ENCODE results near the gene ADAMTS9.

DNA sequence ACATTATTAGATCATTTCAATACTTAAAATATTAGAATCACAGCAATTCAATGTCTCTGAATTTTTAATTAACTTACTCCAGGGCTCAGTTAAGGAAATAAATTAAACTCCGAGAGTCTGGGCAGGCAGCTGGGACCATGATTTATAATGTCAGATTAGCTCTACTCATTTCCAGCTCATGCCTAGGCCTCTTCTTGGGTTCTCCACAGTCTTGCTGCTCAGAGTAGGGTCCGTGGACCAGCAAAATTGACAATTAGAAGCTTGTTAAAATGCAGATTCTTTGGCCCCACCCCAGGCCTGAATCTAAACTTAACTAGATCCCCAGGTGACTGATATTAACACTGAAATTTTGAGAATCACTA is 28.2 kb downstream of the ADAMTS9 start:
- TF ChIP-seq RAD21 (IDR thresholded peaks at IDR 0.05; ENCODE audit: insufficient read depth, low read depth, low read length) (no peak), USF1 (IDR thresholded peaks at IDR 0.05; ENCODE audit: borderline replicate concordance, extremely low read length, insufficient read depth, low read depth, low read length) (no peak), POLR2AphosphoS5 (IDR thresholded peaks at IDR 0.05; ENCODE audit: low read length) (no peak), CREM (IDR thresholded peaks at IDR 0.05; ENCODE audit: low read depth) (no peak), STAT1 (conservative IDR thresholded peaks at IDR 0.05) (no peak), PBX3 (IDR thresholded peaks at IDR 0.05; ENCODE audit: insufficient replicate concordance, low read depth, low read length) (no peak), EP300 (IDR thresholded peaks at IDR 0.05; ENCODE audit: borderline replicate concordance in 1 of 2, control insufficient read depth in 1 of 2, low read depth in 2 of 2, low read length in 2 of 2) (no peak), CTCF (IDR thresholded peaks at IDR 0.05 in 2 of 3, conservative IDR thresholded peaks at IDR 0.05 in 1 of 3; ENCODE audit: control insufficient read depth in 2 of 3, extremely low read depth in 1 of 3, insufficient read depth in 1 of 3, low read depth in 3 of 3, low read length in 3 of 3) (no peak), MEF2A (IDR thresholded peaks at IDR 0.05; ENCODE audit: insufficient read depth, low read depth, low read length) (no peak)
- TF ChIP-seq, protein P1, sequence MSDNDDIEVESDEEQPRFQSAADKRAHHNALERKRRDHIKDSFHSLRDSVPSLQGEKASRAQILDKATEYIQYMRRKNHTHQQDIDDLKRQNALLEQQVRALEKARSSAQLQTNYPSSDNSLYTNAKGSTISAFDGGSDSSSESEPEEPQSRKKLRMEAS (IDR thresholded peaks at IDR 0.05; ENCODE audit: low read depth, low read length), result no peak
